ENCODE measurements around the gene MTMR10.
A peak's percentile ranks its signal among the peaks of the same experiment; 100 is the strongest.

Gene MTMR10, protein sequence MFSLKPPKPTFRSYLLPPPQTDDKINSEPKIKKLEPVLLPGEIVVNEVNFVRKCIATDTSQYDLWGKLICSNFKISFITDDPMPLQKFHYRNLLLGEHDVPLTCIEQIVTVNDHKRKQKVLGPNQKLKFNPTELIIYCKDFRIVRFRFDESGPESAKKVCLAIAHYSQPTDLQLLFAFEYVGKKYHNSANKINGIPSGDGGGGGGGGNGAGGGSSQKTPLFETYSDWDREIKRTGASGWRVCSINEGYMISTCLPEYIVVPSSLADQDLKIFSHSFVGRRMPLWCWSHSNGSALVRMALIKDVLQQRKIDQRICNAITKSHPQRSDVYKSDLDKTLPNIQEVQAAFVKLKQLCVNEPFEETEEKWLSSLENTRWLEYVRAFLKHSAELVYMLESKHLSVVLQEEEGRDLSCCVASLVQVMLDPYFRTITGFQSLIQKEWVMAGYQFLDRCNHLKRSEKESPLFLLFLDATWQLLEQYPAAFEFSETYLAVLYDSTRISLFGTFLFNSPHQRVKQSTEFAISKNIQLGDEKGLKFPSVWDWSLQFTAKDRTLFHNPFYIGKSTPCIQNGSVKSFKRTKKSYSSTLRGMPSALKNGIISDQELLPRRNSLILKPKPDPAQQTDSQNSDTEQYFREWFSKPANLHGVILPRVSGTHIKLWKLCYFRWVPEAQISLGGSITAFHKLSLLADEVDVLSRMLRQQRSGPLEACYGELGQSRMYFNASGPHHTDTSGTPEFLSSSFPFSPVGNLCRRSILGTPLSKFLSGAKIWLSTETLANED

DNA sequence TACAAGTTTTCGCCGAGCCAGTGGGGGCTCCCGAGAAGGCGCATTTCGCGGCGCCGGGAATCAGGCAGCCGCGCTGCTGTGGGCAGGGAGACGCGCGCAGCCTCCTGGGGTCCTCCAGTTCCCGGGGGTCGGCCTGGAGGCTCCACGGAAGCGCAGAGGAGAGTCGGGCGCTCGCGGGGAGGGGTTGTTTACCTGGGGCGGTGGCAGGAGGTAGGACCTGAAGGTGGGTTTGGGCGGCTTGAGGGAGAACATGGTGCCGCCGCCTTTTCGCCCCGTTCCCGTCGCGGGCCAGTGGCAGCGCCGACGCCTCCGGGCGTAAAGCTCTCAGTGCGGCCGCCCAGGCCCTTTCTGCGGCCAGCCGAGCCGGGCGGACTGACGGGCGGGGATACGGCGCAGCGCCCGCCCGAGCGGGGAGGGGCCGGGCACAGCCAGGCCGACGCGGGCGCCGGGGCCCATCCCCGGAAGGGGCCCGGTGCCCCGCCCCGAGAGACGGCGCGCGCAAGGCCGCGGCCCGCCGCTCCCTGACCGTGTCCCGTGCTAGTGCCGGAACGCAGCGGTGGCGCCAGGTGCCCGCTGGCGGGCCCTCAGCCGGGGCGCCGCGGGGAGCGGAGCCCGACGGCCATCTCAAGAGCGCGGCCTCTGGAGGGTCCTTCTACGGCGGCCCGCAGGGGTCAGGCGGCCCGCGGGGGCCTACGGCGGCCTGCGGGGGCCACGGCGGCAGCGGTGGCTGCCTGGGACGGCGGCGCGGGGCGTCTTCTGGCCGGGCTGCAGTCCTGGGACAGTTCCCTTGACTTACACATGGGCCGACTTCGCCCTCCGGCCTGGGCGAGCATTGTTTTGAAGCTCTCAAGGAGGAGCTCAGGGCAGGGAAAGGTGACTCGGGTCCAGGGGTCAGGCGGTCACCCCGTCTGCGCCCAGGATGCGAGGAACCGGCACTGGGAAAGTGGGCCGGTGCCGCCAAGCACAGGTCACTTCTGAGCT, at the start of gene MTMR10:
MTMR10 (minus strand) TSS at position 374 of the 981 bp plus-strand sequence; CDS start at position 252, 122 bp downstream.
- DNase-seq: peak; percentile 61

DNA sequence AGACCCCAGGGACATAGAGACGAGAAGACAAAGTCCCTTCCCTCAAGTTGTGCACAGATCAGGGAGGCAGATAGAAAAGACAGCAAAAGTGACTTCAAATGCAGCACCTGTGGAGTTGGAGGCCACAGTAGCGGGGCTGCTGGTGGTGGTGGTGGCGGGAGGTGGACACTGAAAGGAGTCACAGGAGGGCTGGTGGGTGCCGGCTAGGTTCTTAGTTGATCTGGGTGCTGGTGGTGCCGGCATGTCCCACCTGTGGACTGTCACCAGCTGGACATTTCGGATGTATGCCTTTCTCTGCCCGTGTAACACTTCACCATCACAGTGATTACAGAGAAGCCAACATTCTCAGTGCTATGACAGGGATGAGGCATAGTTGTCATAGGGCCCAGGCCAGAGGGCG, 49.2 kb upstream of the MTMR10 start:
- DNase-seq: no peak

DNA sequence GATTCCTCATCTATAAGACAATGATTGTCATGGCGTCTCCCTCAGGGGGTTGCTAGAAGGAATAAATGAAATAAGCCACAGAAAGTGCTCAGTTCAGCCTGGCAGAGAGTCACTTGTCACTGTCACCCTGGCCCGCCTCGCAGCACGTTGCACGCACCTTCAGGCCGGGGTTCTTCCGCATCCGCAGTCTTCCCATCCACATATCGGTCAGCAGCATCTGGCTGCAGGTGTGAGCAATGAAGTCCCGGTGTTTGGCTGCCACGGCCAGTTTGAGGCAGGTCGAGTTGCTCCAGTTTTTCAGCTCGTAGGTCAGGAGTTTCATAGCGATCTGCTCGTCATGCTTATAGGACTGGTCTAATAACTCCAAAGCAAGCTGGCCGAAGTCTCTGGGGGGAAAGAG, 48.5 kb upstream of the MTMR10 start:
- DNase-seq: no peak

DNA sequence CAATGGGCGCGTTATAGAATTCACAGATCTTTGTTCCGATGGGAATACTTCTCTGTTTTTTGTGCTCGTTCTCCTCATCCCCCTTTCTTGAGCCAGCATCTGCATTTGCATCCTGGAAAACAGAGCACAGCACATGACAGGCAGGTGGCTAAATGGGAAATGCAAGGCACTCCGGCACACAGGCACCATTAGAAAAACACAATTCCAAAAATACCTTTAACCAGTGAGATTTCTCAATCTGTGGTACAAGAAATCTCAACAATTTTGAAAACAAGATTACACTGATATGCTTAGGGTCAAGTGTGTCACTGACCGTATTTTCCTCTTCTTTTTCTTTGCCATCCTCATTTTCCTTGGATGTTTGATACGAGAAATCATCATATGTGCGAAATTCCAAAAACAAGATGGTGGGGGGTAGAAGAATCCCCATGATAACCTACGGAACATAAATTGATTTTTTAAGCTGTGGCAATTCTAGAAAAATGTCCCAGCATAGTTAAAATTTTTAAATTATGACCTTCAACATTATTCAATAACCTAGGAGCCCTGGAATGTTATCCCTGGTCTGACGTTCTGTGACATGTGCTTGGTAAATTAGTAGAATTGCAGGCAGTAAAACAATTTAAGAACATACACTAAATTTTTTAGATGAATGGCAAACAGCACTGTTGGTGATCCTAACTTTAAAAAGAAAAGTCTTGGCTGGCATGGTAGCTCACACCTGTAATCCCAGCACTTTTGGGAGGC, 46.5 kb upstream of the MTMR10 start:
- no peak for DNase-seq

DNA sequence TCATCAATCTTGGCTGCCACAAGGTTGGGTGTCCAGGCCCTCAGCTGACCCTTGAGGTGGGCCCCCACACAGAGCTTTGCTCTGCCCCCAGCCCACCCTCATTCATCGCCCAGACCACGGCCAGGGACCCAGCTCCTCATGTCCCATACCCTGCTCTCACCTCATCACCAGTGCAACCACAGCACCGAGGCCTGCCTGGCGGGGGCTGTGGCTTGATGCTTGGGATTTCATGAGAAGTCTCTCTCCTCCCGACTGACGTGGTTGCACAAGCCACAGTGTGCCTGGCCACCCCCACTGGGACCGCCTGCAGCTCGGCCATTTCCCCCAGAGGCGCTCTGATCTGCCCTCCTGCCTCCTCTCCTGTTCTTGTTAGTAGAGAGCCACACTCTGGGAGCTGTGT, 45.4 kb upstream of the MTMR10 start:
- DNase-seq: no peak

DNA sequence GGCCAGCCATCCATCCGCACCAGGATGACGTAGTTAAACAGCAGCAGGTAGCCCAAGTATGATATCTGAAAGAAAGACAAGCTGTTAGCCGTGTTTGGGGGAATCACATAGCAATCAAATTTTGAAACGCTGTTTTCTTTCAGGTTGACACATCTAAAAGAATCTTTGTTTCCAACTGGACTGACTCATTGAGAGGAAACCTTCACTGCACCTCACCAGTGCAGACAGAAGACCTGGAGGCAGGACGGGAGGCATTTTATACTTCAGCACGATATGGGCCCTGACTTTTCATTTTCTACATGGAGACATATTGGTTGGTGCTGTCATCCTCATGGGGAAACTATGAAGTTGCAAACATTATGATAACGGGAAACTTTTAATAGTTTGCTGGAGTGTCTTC, 44.2 kb upstream of the MTMR10 start:
- no peak for DNase-seq

DNA sequence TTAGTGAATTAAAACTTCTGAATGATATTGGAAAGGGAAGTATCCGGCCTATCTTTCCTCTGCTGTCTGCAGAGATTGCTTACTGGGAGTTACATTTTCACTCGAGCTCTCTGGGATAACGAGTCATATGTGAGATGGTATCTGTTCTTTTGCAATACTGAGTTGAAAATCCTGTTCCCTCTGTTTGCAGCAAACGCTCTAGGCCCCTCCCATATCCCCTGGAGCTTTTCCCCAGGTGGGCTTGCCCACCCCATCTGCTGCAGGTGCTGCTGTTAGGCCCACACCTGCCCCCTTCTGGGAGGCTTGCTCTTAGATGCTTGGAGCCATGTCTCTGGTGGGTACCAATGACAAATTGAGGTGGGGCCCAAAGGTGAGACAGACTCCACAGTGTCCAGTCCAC, 42.7 kb upstream of the MTMR10 start:
- no peak for DNase-seq

DNA sequence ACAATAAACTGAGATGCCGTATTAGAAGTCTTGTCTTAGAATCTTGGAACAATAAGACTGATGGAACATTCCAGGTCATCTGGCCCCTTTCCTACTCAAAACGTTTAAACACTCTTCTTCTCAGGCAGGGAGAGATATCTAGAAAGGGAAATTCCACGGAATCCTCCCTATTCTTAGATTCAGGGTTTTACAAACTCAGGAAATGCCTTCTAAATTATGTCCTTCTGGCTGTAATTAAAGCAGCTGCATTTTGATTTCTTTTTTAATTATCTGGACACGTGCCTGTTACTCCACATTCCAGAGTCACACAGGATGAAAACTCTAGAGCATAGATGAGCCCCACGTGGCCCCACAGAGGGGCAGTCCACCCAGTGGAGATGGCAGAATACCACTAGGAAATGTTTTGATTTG, 41.5 kb upstream of the MTMR10 start:
- no peak for DNase-seq

DNA sequence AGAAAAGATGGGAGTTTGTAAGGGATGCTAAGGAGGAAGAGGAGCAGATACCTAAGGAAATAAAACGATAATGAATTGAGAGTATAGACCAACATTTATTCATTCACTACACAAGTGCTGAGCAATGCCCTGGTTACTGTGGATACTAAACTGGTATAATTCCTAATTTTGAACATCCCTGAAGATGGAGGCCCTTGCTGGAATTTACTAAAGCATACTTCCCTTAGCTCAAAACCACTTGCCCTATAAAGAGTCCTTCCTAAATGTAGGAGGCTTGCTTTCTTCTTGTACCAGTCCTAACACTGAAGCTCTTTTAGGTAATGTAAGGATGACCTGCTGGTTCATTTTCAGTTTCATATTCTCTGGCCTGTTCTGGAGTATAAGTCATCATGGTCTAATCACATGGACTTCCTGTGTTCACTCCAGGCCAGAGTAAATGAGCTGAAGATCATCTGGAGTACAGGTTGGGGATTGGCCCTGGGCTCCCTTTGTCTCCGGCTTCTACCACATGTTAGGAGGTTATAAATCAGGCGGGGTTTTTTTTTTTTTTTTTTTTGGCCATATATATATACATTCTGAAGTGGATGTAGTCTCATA, 40.1 kb upstream of the MTMR10 start:
- no peak for DNase-seq

DNA sequence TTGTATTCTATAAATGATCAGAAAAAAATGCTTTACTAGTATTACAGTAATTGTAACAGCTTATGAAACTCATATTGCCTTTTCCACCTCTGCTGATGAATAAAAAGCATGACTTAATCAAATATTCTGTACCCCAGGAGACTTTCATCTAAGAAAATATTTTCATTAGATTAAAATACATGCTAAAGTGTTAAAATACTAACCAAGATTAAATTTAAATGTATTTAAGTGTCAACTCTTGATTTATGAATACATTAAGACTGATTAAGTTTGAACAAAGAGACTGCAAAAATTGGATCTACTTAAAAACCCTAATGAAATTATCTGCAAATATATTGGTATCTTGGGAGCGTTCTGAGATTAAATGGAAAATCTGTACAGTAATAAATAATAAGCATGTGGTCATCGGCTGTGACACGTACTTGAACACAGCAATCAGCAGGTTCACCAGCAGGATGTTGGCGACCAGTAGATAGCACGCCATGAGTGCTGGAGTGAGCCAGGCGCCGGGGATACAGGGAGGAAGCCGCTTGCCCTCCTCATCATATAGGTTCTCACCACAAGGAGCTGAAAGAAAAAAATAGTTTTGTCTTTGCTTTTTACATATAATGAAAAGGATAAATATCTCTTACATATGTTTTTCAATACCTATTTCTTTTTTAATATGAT, 36.6 kb upstream of the MTMR10 start:
- no peak for DNase-seq

DNA sequence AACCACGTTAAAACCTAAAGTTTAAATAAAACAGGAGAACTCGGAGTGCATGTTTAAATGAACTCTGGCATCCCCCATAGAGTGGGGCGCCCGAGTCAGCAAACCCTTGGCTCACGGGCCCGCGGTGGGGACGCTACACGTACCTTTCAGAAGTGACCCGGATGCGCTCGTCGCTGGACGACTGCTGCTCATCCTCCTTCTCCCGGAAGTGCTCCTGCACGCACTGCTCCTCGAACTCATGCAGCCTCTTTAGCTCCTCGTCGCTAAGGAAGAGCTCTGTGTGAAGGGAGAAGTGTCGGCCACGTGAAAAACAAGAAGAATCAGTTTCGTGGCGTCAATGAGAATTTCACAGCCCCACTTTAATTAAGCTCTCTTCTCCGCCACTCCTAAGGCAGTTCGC, 34.6 kb upstream of the MTMR10 start:
- DNase-seq: no peak

DNA sequence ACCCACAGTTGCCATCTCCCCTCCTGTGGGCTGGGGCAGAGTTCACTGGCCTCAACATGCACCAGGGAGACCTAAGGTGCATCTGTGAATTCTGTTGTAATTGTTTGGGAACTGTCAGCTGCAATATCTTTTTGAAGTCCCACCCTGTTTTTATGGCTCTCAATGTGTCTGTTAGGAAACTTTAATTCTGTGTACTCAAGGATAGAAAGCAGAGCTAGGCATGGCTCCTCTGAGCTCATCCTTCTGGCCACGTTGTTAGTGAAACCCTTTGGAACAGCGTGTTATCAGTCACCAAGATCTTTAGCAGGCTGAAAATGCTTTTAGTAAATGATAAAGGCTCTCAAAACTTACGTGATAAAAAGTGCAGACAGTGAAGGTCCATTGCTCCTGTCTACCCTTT, 33.6 kb upstream of the MTMR10 start:
- DNase-seq: no peak

DNA sequence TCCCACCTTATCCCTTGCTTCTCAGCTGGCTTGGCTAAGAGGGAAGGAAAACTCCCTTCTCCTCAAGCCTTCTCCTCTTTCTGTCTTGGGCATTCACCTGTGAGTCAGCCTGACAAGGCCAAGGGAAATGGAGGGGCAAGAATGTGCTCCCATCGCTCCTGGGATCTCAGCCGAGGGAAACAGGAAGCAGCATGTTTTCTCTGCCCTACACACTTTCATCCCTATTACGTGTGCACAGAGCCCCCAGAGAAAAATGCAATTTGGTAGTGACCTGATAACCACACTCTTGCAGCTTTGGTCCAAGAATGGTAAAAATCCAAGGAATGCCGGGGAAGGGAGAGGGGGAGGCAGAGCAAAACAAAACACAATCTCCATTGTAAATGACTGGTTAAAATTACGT, 32.9 kb upstream of the MTMR10 start:
- no peak for DNase-seq

DNA sequence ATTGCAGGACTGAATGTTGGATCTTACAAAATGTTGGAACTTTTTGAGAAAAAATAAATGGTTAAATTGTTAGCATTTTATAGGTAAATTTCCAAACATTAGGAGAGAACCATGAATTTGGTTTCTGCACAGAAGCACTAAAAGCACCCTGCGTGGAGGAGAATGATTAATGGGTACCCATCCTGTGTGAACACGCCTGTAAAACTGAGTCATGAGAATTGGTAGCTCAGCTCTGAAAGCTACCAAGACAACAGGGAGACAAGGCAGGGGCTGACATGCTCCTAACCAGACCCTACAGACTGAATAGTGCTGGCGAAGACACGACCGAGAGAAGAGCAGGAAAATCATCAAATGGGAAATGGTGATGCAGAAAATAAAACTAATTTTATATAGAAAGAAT, 32.4 kb upstream of the MTMR10 start:
- DNase-seq: no peak

DNA sequence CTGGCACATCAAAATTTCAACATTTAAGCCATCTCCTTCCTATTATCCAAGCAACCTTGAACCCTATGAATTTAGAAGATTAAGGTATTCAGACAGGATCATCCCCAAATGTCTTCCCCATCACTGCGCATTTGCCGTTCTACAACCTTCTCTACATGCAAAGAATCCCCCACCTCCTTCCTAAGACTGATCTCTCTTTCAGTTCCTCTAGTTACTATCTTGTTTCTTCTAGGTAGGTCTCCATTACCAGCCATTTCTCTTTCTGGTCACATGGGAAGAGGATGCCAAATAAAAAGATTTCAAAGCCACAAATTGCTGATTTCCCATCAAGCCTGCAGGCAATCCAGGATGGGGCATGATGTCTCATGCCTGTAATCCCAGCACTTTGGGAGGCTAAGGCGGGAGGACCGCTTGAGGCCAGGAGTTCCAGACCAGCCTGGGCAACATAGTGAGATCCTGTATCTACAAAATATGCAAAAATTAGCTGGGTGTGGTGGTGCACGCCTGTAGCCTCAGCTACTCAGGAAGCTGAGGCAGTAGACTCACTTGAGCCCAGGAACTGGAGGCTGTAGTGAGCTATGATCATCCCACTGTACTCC, 29.7 kb upstream of the MTMR10 start:
- no peak for DNase-seq

DNA sequence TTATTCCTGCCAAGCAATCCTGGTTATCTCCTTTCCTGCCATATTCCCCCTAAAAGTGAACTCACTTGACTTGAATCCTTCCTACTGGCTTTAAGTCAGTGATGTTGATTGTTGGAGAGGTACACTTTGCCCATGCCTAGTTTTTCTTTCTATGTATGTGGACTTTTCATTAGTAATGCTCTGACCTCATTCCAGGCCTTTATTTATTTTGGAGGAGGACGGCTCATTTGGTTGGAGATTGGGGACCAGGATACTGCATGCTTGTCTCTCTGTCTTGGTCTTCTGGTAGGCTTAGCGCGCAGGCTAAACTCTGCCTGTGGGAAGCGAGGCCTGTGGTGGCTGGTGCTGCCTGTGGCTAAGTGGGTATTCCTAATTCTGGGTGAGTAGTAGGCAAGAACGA, 29.1 kb upstream of the MTMR10 start:
- no peak for DNase-seq

DNA sequence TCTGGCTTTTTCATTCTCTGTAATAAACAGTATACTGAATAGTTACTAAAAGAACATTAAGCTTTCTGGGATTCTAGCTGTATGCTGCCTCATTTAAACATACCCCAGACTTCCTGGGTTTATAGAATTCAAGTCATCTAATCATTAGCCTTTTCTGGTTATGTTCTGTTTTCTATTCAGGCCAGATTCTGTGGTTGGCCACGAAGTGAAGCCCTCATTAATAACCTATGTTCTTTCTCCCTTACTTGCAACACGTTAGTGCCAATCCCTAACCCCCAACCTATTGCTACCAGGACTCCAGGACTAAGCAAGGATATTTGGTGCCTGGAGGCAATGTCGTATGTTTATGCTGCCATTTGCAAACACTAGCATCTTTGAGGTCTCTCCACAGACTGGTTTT, 28.6 kb upstream of the MTMR10 start:
- DNase-seq: no peak

DNA sequence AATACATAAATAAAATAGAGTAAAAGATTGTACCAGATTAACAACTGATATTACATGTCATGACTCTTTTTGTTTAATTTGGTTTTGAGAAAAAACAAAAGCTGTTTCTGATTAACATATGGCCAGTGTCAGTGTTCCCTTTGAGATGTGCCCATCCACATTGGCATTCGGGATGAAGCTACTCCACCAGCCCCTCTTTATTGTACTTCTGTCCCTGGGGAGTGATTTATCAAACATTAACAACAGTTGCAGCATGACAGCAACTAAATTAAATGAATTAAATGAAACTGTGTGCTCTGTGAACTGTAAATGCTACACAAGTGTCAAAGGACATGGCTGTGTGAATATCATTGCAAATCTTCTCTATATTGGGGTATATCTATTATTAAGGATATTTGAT, 25.9 kb upstream of the MTMR10 start:
- DNase-seq: no peak

DNA sequence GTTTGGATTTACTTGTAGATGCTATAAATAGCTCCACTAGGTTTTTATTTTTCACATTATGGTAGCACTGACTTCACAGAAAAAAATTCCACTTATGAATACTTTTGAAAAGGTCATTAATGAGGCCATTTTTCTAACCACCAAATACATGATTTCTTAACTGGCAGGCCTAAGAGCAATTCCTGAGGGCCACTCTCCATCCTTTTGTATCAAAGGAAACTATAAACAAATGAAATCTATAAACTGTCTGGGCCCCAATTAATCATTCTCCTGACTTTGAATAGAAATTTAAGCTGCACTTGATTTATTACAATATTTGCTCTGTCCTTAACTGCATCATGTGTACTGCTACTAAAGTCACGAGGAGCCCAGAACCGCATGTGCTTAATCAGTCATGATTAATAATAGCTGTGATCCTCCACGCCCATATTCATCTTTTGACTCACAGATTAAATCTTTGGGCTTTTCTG, 25.1 kb upstream of the MTMR10 start:
- DNase-seq: no peak

DNA sequence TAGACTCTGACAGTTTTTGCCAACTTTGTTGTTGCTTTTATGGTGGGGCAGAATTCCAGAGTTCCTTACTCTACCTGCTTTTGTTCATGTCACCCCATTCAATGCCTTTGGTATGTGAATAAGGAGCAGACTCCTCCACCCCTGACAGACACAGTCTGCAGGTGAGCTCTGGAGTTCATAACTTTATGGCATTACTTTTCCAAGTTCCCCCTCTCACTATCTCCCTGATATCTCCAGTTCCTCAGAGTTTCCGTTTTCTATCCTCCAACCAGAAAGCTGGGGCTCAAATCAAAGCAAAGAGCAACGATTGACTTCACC, 23.1 kb upstream of the MTMR10 start:
- DNase-seq: no peak
